Activated naive CD8-positive, alpha-beta T cell treated with anti-CD3 and anti-CD28 coated beads, Interleukin-2, amount 50 U/mL, for 24 hours (primary cell): Measurements from ENCODE around the gene BSPH1.

Experiments
- ATAC-seq: fragments of 150-1000 bp; cut with Tn5 transposase; one replicate; pipeline ENCODE4 v1.10.0; 2021
- DNase-seq: peaks from one replicate; pipeline ENCODE4 v3.0.0; 2021
- H3K27ac Mint-ChIP-seq: one replicate; pipeline ENCODE4 v1.8.0; 2021; ENCODE audit warnings: mild to moderate bottlenecking, mixed read lengths
- H3K27me3 Mint-ChIP-seq: one replicate; pipeline ENCODE4 v1.8.0; 2021; ENCODE audit warnings: mixed read lengths
- H3K36me3 Mint-ChIP-seq: one replicate; pipeline ENCODE4 v1.8.0; 2021; ENCODE audit warnings: low read depth, mixed read lengths
- H3K4me1 Mint-ChIP-seq: one replicate; pipeline ENCODE4 v1.8.0; 2021; ENCODE audit warnings: mixed read lengths
- H3K4me3 Mint-ChIP-seq: one replicate; pipeline ENCODE4 v1.8.0; 2021; ENCODE audit warnings: mild to moderate bottlenecking, moderate library complexity, mixed read lengths
- H3K9me3 Mint-ChIP-seq: one replicate; pipeline ENCODE4 v1.8.0; 2021; ENCODE audit warnings: mixed read lengths

Gene BSPH1, protein sequence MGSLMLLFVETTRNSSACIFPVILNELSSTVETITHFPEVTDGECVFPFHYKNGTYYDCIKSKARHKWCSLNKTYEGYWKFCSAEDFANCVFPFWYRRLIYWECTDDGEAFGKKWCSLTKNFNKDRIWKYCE

DNA sequence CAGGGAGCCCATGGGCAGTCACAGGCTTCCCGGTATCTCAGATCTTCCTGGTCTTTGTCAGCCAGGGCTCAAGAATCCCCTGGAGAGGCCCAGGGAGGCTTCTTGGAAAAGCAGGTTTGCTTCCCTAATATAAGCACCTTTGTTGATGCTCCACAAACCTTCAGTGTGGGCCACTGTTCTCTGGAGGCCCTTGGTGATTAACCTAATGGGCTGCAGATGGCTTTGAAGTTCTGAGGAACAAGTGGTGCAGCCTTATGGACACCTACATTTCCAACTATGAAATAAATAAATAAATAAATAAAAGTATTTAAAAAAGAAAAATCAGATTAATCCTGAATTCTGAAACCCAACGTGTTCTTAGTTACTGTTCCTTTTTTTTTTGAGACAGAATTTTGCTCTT, at the start of gene BSPH1:
TSS of gene BSPH1 (minus strand) at position 101 of the 400 bp plus-strand sequence. CDS start at position 12, 89 bp downstream.
- H3K9me3 Mint-ChIP-seq = peaks cover 3% of the 10 kb centered on the region
- ATAC-seq (no peak), DNase-seq (no peak)
- no peak within 1 kb of the TSS for H3K4me3 Mint-ChIP-seq
- no peaks in the 10 kb centered on the region for H3K4me1 Mint-ChIP-seq
- no peaks in the 10 kb centered on the region for H3K36me3 Mint-ChIP-seq
- peaks cover 27% of the 10 kb centered on the region for H3K27me3 Mint-ChIP-seq
- H3K27ac Mint-ChIP-seq = no peak within 1 kb of the TSS

DNA sequence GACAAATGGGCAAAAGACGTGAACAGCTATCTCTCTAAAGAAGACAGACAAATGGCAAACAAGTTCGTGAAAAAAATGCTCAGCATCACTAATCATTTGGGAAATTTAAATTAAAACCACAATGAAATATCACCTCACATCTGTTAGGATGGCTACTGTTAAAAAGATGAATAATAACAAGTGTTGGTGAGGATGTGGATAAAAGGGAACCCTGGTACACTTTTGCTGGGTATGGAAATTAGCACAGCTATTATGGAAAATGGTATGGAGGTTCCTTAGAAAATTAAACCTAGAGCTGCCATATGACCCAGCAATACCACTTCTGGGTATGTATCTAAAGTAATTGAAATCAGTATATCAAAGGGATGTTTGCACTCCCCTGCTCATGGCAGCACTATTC, 44.8 kb upstream of the BSPH1 start:
- no peak overlapping the region for H3K4me3 Mint-ChIP-seq
- peaks cover 29% of the 10 kb centered on the region for H3K27me3 Mint-ChIP-seq
- H3K4me1 Mint-ChIP-seq = no peaks in the 10 kb centered on the region

GRCh38 chr19:48033604-48034003, 41.6 kb upstream of the BSPH1 start:
- Mint-ChIP-seq H3K27me3 (peaks cover 14% of the 10 kb centered on the region), H3K36me3 (no peaks in the 10 kb centered on the region), H3K27ac (no peak overlapping the region), H3K4me1 (no peaks in the 10 kb centered on the region), H3K4me3 (no peak overlapping the region), H3K9me3 (peaks cover 5% of the 10 kb centered on the region)
- no peak for ATAC-seq
- no peak for DNase-seq

More for the DNA sequence above, 44.8 kb upstream of the BSPH1 start:
- H3K27ac Mint-ChIP-seq = no peak overlapping the region
- H3K9me3 Mint-ChIP-seq = peaks cover 5% of the 10 kb centered on the region
- DNase-seq = no peak
- H3K36me3 Mint-ChIP-seq = no peaks in the 10 kb centered on the region
- no peak for ATAC-seq

DNA sequence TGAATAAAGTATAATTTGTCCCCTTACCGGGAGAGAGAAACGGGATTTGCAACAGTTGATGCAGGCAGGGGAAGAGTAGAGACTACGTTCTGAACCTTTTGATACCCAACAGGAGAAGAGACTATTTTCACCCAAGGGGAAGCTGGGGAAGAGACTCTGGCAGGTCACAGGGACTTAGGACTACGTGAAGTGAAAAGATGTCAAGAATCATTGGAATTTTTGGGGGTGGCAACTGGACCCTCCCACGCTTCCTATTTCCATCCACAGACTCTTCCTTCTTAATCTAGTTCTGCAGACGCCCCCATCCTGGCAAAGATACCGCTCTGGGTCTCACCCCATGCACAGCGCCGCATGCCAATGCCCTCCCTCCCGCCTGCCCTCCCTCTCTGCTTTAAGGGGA, 38.1 kb upstream of the BSPH1 start:
- Mint-ChIP-seq H3K36me3 (no peaks in the 10 kb centered on the region), H3K4me3 (no peak overlapping the region), H3K4me1 (no peaks in the 10 kb centered on the region), H3K27ac (no peak overlapping the region), H3K9me3 (no peaks in the 10 kb centered on the region), H3K27me3 (peaks cover 25% of the 10 kb centered on the region)
- ATAC-seq = no peak
- DNase-seq = no peak

- Mint-ChIP-seq H3K36me3 (no peaks in the 10 kb centered on the region), H3K27me3 (peaks cover 22% of the 10 kb centered on the region), H3K9me3 (no peaks in the 10 kb centered on the region), H3K4me3 (no peak overlapping the region), H3K4me1 (no peaks in the 10 kb centered on the region), H3K27ac (no peak overlapping the region)
- ATAC-seq = no peak
- no peak for DNase-seq
These were observed 37.5 kb upstream of the BSPH1 start for GRCh38 chr19:48029431-48029830.

GRCh38 chr19:48025480-48025879, 33.5 kb upstream of the BSPH1 start:
- no peaks in the 10 kb centered on the region for H3K9me3 Mint-ChIP-seq
- H3K27ac Mint-ChIP-seq = no peak overlapping the region
- ATAC-seq (no peak), DNase-seq (no peak)
- no peaks in the 10 kb centered on the region for H3K4me1 Mint-ChIP-seq
- H3K4me3 Mint-ChIP-seq = no peak overlapping the region
- H3K27me3 Mint-ChIP-seq = peaks cover 38% of the 10 kb centered on the region
- no peaks in the 10 kb centered on the region for H3K36me3 Mint-ChIP-seq

DNA sequence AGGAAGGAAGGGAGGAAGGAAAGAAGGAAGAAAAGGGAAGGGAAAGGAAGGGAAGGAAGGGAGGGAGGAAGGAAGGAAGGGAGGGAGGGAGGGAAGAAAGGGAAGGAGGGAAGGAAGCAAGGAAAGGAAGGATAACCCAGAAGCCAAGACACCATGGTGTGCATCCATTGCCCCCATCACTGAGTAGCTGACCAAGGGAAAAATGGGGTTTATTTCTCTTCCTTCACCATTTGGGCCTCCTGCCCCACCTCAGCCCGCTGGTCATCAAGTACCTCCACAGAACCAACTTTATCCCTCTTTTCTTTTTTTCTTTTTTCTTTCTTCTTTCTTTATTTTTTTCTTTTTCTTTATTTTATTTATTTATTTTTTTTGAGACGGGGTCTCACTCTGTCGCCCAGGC, 31.5 kb upstream of the BSPH1 start:
- DNase-seq (no peak), ATAC-seq (no peak)
- H3K27ac Mint-ChIP-seq = no peak overlapping the region
- H3K4me3 Mint-ChIP-seq = no peak overlapping the region
- H3K36me3 Mint-ChIP-seq = no peaks in the 10 kb centered on the region
- H3K4me1 Mint-ChIP-seq = no peaks in the 10 kb centered on the region
- no peaks in the 10 kb centered on the region for H3K9me3 Mint-ChIP-seq
- H3K27me3 Mint-ChIP-seq = peaks cover 39% of the 10 kb centered on the region

- no peak overlapping the region for H3K27ac Mint-ChIP-seq
- DNase-seq = no peak
- no peak overlapping the region for H3K4me3 Mint-ChIP-seq
- ATAC-seq = no peak
- H3K4me1 Mint-ChIP-seq = no peaks in the 10 kb centered on the region
- H3K36me3 Mint-ChIP-seq = no peaks in the 10 kb centered on the region
- no peaks in the 10 kb centered on the region for H3K9me3 Mint-ChIP-seq
- H3K27me3 Mint-ChIP-seq = peaks cover 37% of the 10 kb centered on the region
These were observed 31.0 kb upstream of the BSPH1 start for GRCh38 chr19:48023011-48023410.

DNA sequence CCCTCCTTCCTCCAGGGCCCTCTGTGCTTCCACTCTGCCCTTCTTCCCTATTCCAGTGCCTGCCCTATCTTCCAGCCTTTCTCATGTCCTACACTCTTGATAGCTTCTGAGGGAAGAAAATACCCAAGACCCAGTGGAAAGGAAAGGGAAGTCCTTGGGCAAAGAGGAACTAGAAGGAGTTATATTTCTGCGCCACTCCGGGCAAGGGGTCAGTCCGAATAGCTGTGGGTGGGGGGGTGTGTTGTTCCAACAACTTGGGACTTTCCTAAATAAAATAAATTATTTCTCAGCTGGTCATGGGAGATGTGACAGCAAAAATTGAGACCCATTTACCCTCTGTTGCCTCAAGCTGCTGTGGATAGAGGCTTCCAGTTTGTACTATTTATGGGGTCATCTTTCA, 28.7 kb upstream of the BSPH1 start:
- DNase-seq (no peak), ATAC-seq (no peak)
- no peaks in the 10 kb centered on the region for H3K4me1 Mint-ChIP-seq
- no peaks in the 10 kb centered on the region for H3K36me3 Mint-ChIP-seq
- H3K27me3 Mint-ChIP-seq = peaks cover 34% of the 10 kb centered on the region
- H3K27ac Mint-ChIP-seq = no peak overlapping the region
- H3K4me3 Mint-ChIP-seq = no peak overlapping the region
- no peaks in the 10 kb centered on the region for H3K9me3 Mint-ChIP-seq

GRCh38 chr19:48010932-48011758, 19.2 kb upstream of the BSPH1 start:
- Mint-ChIP-seq H3K27me3 (peaks cover 11% of the 10 kb centered on the region), H3K9me3 (peaks cover 6% of the 10 kb centered on the region), H3K4me3 (no peak overlapping the region), H3K27ac (no peak overlapping the region), H3K36me3 (no peaks in the 10 kb centered on the region), H3K4me1 (no peaks in the 10 kb centered on the region)
- no peak for DNase-seq
- no peak for ATAC-seq

DNA sequence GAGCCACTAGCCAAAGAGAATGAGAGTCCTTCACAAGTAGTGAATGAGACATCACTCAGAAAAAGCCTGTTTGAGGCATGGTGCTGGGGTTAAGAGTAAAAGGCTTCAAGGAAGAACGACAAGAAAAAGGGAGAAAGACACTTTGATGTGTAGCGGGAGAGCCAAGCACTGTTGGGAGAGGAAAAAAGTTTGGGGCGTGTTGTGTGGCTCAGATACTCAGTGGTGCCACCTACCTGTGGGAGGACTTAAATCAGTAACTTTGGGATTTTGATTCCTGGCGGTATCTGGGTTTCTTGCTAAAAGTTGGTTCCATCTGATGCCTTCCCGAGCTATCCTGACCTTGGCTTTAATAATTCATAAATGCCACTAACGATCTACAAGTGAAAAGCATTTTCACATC, 14.8 kb upstream of the BSPH1 start:
- no peak for ATAC-seq
- peak; percentile 8 for DNase-seq
- Mint-ChIP-seq H3K27me3 (peaks cover 17% of the 10 kb centered on the region), H3K36me3 (no peaks in the 10 kb centered on the region), H3K27ac (no peak overlapping the region), H3K4me3 (no peak overlapping the region), H3K4me1 (no peaks in the 10 kb centered on the region), H3K9me3 (peaks cover 6% of the 10 kb centered on the region)

DNA sequence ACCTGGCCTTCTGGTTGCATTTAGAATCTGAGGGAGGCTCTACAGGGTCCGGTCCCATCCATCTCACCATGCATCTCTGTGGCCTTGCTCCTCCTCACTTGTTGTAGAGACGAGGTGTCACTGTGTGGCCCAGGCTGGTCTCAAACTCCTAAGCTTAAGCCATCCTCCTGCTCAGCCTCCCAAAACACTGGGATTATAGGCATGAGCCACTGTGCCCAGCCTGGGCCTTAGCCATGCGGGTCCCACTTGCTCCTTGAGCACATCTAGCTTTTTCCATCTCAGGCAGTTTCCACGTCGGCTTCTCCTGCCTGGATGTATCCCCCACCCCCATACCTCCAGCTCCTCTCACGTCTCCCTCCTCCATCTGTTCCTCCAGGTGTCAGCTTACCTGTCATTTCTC, 12.3 kb upstream of the BSPH1 start:
- Mint-ChIP-seq H3K27ac (no peak overlapping the region), H3K4me1 (no peaks in the 10 kb centered on the region), H3K36me3 (no peaks in the 10 kb centered on the region), H3K9me3 (peaks cover 6% of the 10 kb centered on the region), H3K4me3 (no peak overlapping the region), H3K27me3 (peaks cover 19% of the 10 kb centered on the region)
- DNase-seq = no peak
- ATAC-seq = no peak

- Mint-ChIP-seq H3K4me1 (no peaks in the 10 kb centered on the region), H3K27me3 (peaks cover 15% of the 10 kb centered on the region), H3K4me3 (no peak overlapping the region), H3K36me3 (no peaks in the 10 kb centered on the region), H3K27ac (no peak overlapping the region), H3K9me3 (no peaks in the 10 kb centered on the region)
- ATAC-seq (no peak), DNase-seq (no peak)
These were observed 8.9 kb upstream of the BSPH1 start for GRCh38 chr19:48000846-48001245.

GRCh38 chr19:47998800-47999199, 6.8 kb upstream of the BSPH1 start:
- DNase-seq = no peak
- no peak overlapping the region for H3K27ac Mint-ChIP-seq
- H3K9me3 Mint-ChIP-seq = peaks cover 3% of the 10 kb centered on the region
- no peaks in the 10 kb centered on the region for H3K4me1 Mint-ChIP-seq
- ATAC-seq = no peak
- H3K36me3 Mint-ChIP-seq = no peaks in the 10 kb centered on the region
- no peak overlapping the region for H3K4me3 Mint-ChIP-seq
- peaks cover 17% of the 10 kb centered on the region for H3K27me3 Mint-ChIP-seq

DNA sequence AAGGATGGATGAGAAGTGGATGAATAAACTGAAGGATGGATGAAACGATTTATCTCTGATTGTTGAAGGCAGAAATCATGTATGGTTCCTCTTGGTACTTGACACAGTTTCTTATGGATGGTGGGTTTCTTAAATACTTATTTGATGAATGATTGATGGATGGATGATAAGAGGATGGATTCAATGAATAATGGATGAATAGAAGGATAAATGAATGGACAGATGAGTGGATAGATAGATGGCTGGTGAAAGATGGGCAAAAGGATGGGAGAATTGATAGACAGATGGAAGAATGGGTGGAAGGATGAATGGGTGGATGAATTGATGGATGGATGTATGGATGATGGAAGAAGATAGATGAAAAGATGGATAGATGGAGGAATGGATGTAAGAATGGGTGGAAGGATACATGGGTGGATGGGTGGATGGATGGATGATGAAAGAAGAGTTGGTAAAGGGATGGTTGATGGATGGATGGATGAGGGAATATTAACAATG, 4.3 kb upstream of the BSPH1 start:
- DNase-seq (no peak), ATAC-seq (no peak)
- H3K27ac Mint-ChIP-seq = no peak overlapping the region
- no peaks in the 10 kb centered on the region for H3K4me1 Mint-ChIP-seq
- peaks cover 18% of the 10 kb centered on the region for H3K27me3 Mint-ChIP-seq
- H3K4me3 Mint-ChIP-seq = no peak overlapping the region
- H3K9me3 Mint-ChIP-seq = peaks cover 3% of the 10 kb centered on the region
- H3K36me3 Mint-ChIP-seq = no peaks in the 10 kb centered on the region
